ENCODE data around the gene PGM1. TPM values are rescaled to one million over a fixed set of nuclear protein-coding genes. Genes with fewer than 3 reads are reported as not detected.
A peak's percentile ranks its signal among the peaks of the same experiment; 100 is the strongest.

PGM1 gene
- total and polyA plus RNA-seq, 2 donors (not counting 3 experiments of a cell fraction or from before 2014, with no cell fraction given), result 9.3 to 21.0 TPM

- H3K4me1 ChIP-seq (ENCODE audit: control insufficient read depth, extremely low read depth, insufficient read depth, low read length), result no peaks in the 10 kb centered on the region
- no peak overlapping the region for H2AFZ ChIP-seq (ENCODE audit: low read depth, low read length)
- TF ChIP-seq EZH2 (IDR thresholded peaks at IDR 0.05; ENCODE audit: borderline replicate concordance, low read depth, low read length, severe bottlenecking) (no peak), POLR2AphosphoS5 (IDR thresholded peaks at IDR 0.05; ENCODE audit: insufficient read depth, low read depth, low read length) (no peak), FOS (IDR thresholded peaks at IDR 0.05; ENCODE audit: borderline replicate concordance, insufficient read depth, low read length) (no peak), GATA2 (IDR thresholded peaks at IDR 0.05; ENCODE audit: insufficient read depth, insufficient read length, low read depth, low read length) (peak; percentile 83), MYC (IDR thresholded peaks at IDR 0.05; ENCODE audit: low read depth, low read length) (no peak), POLR2A (IDR thresholded peaks at IDR 0.05; ENCODE audit: low read depth, low read length) (no peak), JUN (IDR thresholded peaks at IDR 0.05; ENCODE audit: borderline replicate concordance, insufficient read depth, insufficient read length, low read depth) (no peak)
- TF ChIP-seq, protein P1, sequence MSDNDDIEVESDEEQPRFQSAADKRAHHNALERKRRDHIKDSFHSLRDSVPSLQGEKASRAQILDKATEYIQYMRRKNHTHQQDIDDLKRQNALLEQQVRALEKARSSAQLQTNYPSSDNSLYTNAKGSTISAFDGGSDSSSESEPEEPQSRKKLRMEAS (IDR thresholded peaks at IDR 0.05; ENCODE audit: insufficient read depth, insufficient read length), result no peak
- TF ChIP-seq, protein P2, sequence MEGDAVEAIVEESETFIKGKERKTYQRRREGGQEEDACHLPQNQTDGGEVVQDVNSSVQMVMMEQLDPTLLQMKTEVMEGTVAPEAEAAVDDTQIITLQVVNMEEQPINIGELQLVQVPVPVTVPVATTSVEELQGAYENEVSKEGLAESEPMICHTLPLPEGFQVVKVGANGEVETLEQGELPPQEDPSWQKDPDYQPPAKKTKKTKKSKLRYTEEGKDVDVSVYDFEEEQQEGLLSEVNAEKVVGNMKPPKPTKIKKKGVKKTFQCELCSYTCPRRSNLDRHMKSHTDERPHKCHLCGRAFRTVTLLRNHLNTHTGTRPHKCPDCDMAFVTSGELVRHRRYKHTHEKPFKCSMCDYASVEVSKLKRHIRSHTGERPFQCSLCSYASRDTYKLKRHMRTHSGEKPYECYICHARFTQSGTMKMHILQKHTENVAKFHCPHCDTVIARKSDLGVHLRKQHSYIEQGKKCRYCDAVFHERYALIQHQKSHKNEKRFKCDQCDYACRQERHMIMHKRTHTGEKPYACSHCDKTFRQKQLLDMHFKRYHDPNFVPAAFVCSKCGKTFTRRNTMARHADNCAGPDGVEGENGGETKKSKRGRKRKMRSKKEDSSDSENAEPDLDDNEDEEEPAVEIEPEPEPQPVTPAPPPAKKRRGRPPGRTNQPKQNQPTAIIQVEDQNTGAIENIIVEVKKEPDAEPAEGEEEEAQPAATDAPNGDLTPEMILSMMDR (IDR thresholded peaks at IDR 0.05; ENCODE audit: extremely low read depth in 1 of 2, insufficient read depth in 1 of 2, low read depth in 1 of 2, low read length in 2 of 2), result no peak
- dilution Hi-C loops (cut with MboI; ENCODE audit: extremely low pct_ligation_motif_present, low sequenced_read_pairs) (loop anchor here (25.0 kb wide), 1 partner anchor 586 kb away; no protein-coding TSS in a partner anchor), intact Hi-C loops (cut with micrococcal nuclease) (no loop called here)
- no peaks in the 10 kb centered on the region for H3K27me3 ChIP-seq (ENCODE audit: control insufficient read depth in 2 of 2, insufficient read depth in 2 of 2, low read length in 2 of 2)
- H3K9me1 ChIP-seq (replicated peaks; ENCODE audit: control insufficient read depth, extremely low read depth, insufficient read depth, low read length), result no peaks in the 10 kb centered on the region
- FAIRE-seq, result no peak
- ChIA-PET CTCF (interaction anchor here (0.7 to 2.6 kb wide), 8 partner anchors 9 to 595 kb away, joined by 3 to 9 read pairs (median 4); no protein-coding TSS in a partner anchor), POLR2A (interaction anchor here (0.8 kb wide), 1 partner anchor 23 kb away, joined by 3 read pairs; no protein-coding TSS in a partner anchor)
- BruUV-seq (replicated peaks), result no TSS peak
- no peak overlapping the region for H3K4me2 ChIP-seq (ENCODE audit: insufficient read depth, low read length)
- H3K27ac ChIP-seq (ENCODE audit: insufficient read depth, low read depth, low read length), result no peak overlapping the region
- H3K36me3 ChIP-seq (ENCODE audit: control insufficient read depth in 2 of 2, extremely low read depth in 1 of 2, insufficient read depth in 2 of 2, low read length in 2 of 2), result no peaks in the 10 kb centered on the region
- H3K9me3 ChIP-seq (replicated peaks; ENCODE audit: control insufficient read depth, insufficient read depth, low read length), result no peaks in the 10 kb centered on the region
- no peaks in the 10 kb centered on the region for H3K79me2 ChIP-seq (ENCODE audit: control insufficient read depth, insufficient read depth, low read length)
- H4K20me1 ChIP-seq (replicated peaks; ENCODE audit: control insufficient read depth, extremely low read depth, insufficient read depth, low read length), result no peaks in the 10 kb centered on the region
- peak; percentile 21 for DNase-seq (ENCODE audit: low read depth, low spot score)
- H3K9ac ChIP-seq (replicated peaks; ENCODE audit: extremely low read depth, insufficient read depth, low read length), result no peak overlapping the region
- no peak overlapping the region for H3K4me3 ChIP-seq (replicated peaks in 1 of 3; ENCODE audit: insufficient read depth in 1 of 3, low read depth in 1 of 3, low read length in 3 of 3)
These were observed 58.0 kb downstream of the PGM1 start for GRCh38 chr1:63651161-63651701.

Measured in endothelial cell of umbilical vein (primary cell).